ENCODE data around the gene PAAF1.
"Not testable (repeated sequence)": the region's sequence is repeated elsewhere in the genome, so short reads cannot be mapped to it uniquely, and the experiment has no call there.

Gene PAAF1

GRCh38 chr11:73878771-73879170 is 2.0 kb downstream of the PAAF1 start:
- peaks cover 0 to 13% (median 4%) of the 10 kb centered on the region in 5 donors for H3K36me3 ChIP-seq (ENCODE audit: control insufficient read depth in 5 of 5, insufficient read depth in 5 of 5, low read length in 5 of 5)
- H3K9ac ChIP-seq (ENCODE audit: low read length in 5 of 5) = peak overlapping the region in 1 of 5 donors; percentile 21
- H3K27ac ChIP-seq (ENCODE audit: low read depth, low read length) = no peak overlapping the region
- H3K4me1 ChIP-seq (ENCODE audit: control insufficient read depth in 5 of 5, insufficient read depth in 5 of 5, low read length in 5 of 5) = peaks cover 4 to 25% (median 19%) of the 10 kb centered on the region in 5 donors
- H3K9me3 ChIP-seq (ENCODE audit: control insufficient read depth in 5 of 5, low read length in 5 of 5) = no peaks in the 10 kb centered on the region
- no peaks in the 10 kb centered on the region for H3K27me3 ChIP-seq (ENCODE audit: control insufficient read depth in 5 of 5, insufficient read depth in 4 of 5, low read length in 5 of 5)
- no peak overlapping the region for H3K4me3 ChIP-seq (ENCODE audit: low read depth in 1 of 5, low read length in 5 of 5)

GRCh38 chr11:73880449-73880848 is 3.6 kb downstream of the PAAF1 start:
- H3K27ac ChIP-seq (ENCODE audit: low read depth, low read length) = not testable (repeated sequence)

GRCh38 chr11:73883856-73884255 is 7.1 kb downstream of the PAAF1 start:
- Histone ChIP-seq H3K9me3 (ENCODE audit: control insufficient read depth in 5 of 5, low read length in 5 of 5) (no peaks in the 10 kb centered on the region), H3K27me3 (ENCODE audit: control insufficient read depth in 5 of 5, insufficient read depth in 4 of 5, low read length in 5 of 5) (no peaks in the 10 kb centered on the region), H3K4me3 (ENCODE audit: low read depth in 1 of 5, low read length in 5 of 5) (no peak overlapping the region), H3K9ac (ENCODE audit: low read length in 5 of 5) (no peak overlapping the region), H3K27ac (ENCODE audit: low read depth, low read length) (no peak overlapping the region), H3K36me3 (ENCODE audit: control insufficient read depth in 5 of 5, insufficient read depth in 5 of 5, low read length in 5 of 5) (peaks cover under 1 to 15% (median 9%) of the 10 kb centered on the region in 5 donors), H3K4me1 (ENCODE audit: control insufficient read depth in 5 of 5, insufficient read depth in 5 of 5, low read length in 5 of 5) (no peaks in the 10 kb centered on the region)

More at GRCh38 chr11:73880449-73880848, 3.6 kb downstream of the PAAF1 start:
- Histone ChIP-seq H3K4me1 (ENCODE audit: control insufficient read depth in 5 of 5, insufficient read depth in 5 of 5, low read length in 5 of 5) (peaks cover 4 to 19% (median 15%) of the 10 kb centered on the region in 5 donors), H3K36me3 (ENCODE audit: control insufficient read depth in 5 of 5, insufficient read depth in 5 of 5, low read length in 5 of 5) (peaks cover 0 to 11% (median 0%) of the 10 kb centered on the region in 5 donors)
- H3K27me3 ChIP-seq (ENCODE audit: control insufficient read depth in 5 of 5, insufficient read depth in 4 of 5, low read length in 5 of 5); H3K9ac ChIP-seq (ENCODE audit: low read length in 5 of 5); H3K4me3 ChIP-seq (ENCODE audit: low read depth in 1 of 5, low read length in 5 of 5); H3K9me3 ChIP-seq (ENCODE audit: control insufficient read depth in 5 of 5, low read length in 5 of 5): not testable (repeated sequence)

DNA sequence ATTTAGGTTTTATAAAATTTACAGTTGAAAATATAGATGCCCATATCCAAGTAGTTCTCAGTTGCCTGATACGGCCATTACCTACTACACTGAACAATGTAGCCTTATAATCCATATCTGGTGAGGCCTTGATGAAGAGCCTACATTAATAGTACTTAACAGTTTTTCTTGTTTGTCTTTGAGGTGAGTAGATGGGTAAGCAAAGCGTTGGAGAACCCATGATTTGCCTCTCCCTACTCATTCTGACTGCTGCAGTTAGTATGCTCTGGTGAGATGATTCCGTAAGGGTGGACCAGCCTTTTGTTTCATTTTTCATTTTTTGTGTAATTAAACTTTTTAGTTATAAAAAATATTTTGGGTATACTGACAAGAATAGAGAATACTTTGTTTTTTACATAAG is 11.4 kb downstream of the PAAF1 start:
- H3K4me1 ChIP-seq (ENCODE audit: control insufficient read depth in 5 of 5, insufficient read depth in 5 of 5, low read length in 5 of 5) = no peaks in the 10 kb centered on the region

GRCh38 chr11:73889019-73889418 is 12.2 kb downstream of the PAAF1 start:
- Histone ChIP-seq H3K4me3 (ENCODE audit: low read depth in 1 of 5, low read length in 5 of 5) (no peak overlapping the region), H3K4me1 (ENCODE audit: control insufficient read depth in 5 of 5, insufficient read depth in 5 of 5, low read length in 5 of 5) (no peaks in the 10 kb centered on the region), H3K9me3 (ENCODE audit: control insufficient read depth in 5 of 5, low read length in 5 of 5) (no peaks in the 10 kb centered on the region), H3K27ac (ENCODE audit: low read depth, low read length) (no peak overlapping the region), H3K27me3 (ENCODE audit: control insufficient read depth in 5 of 5, insufficient read depth in 4 of 5, low read length in 5 of 5) (no peaks in the 10 kb centered on the region), H3K36me3 (ENCODE audit: control insufficient read depth in 5 of 5, insufficient read depth in 5 of 5, low read length in 5 of 5) (peaks cover 18 to 39% (median 33%) of the 10 kb centered on the region in 5 donors), H3K9ac (ENCODE audit: low read length in 5 of 5) (no peak overlapping the region)

More for the DNA sequence above, 11.4 kb downstream of the PAAF1 start:
- H3K36me3 ChIP-seq (ENCODE audit: control insufficient read depth in 5 of 5, insufficient read depth in 5 of 5, low read length in 5 of 5) = peaks cover 16 to 40% (median 33%) of the 10 kb centered on the region in 5 donors
- no peaks in the 10 kb centered on the region for H3K9me3 ChIP-seq (ENCODE audit: control insufficient read depth in 5 of 5, low read length in 5 of 5)
- no peaks in the 10 kb centered on the region for H3K27me3 ChIP-seq (ENCODE audit: control insufficient read depth in 5 of 5, insufficient read depth in 4 of 5, low read length in 5 of 5)
- H3K4me3 ChIP-seq (ENCODE audit: low read depth in 1 of 5, low read length in 5 of 5) = no peak overlapping the region
- H3K9ac ChIP-seq (ENCODE audit: low read length in 5 of 5) = peak overlapping the region in 1 of 5 donors; percentile 20
- H3K27ac ChIP-seq (ENCODE audit: low read depth, low read length) = no peak overlapping the region

- no peaks in the 10 kb centered on the region for H3K27me3 ChIP-seq (ENCODE audit: control insufficient read depth in 5 of 5, insufficient read depth in 4 of 5, low read length in 5 of 5)
- H3K4me1 ChIP-seq (ENCODE audit: control insufficient read depth in 5 of 5, insufficient read depth in 5 of 5, low read length in 5 of 5) = no peaks in the 10 kb centered on the region
- H3K36me3 ChIP-seq (ENCODE audit: control insufficient read depth in 5 of 5, insufficient read depth in 5 of 5, low read length in 5 of 5) = peaks cover 19 to 39% (median 33%) of the 10 kb centered on the region in 5 donors
- no peaks in the 10 kb centered on the region for H3K9me3 ChIP-seq (ENCODE audit: control insufficient read depth in 5 of 5, low read length in 5 of 5)
- no peak overlapping the region for H3K4me3 ChIP-seq (ENCODE audit: low read depth in 1 of 5, low read length in 5 of 5)
- no peak overlapping the region for H3K9ac ChIP-seq (ENCODE audit: low read length in 5 of 5)
- no peak overlapping the region for H3K27ac ChIP-seq (ENCODE audit: low read depth, low read length)
Measured at GRCh38 chr11:73889536-73889935, 12.7 kb downstream of the PAAF1 start.

DNA sequence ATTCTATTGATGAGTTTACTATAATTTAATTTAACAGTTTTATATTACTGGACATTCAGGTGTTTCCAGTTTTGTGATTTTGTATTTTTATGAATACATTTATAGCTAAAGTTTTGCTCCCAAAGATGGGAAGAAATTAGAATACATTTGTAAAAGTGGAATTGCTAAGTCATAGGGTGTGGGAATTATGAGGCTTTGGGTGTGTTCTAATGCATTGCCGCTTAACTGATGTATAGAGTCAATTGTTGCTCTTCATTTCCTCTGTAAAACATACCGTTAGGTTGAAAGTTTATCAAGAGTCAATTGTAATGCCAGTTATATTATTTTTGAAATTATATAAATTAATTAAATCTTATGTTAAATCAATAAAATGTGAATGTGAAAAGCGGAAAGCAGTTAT is 16.2 kb downstream of the PAAF1 start:
- Histone ChIP-seq H3K4me3 (ENCODE audit: low read depth in 1 of 5, low read length in 5 of 5) (no peak overlapping the region), H3K36me3 (ENCODE audit: control insufficient read depth in 5 of 5, insufficient read depth in 5 of 5, low read length in 5 of 5) (peaks cover 23 to 38% (median 31%) of the 10 kb centered on the region in 5 donors), H3K27me3 (ENCODE audit: control insufficient read depth in 5 of 5, insufficient read depth in 4 of 5, low read length in 5 of 5) (no peaks in the 10 kb centered on the region), H3K9ac (ENCODE audit: low read length in 5 of 5) (no peak overlapping the region), H3K4me1 (ENCODE audit: control insufficient read depth in 5 of 5, insufficient read depth in 5 of 5, low read length in 5 of 5) (no peaks in the 10 kb centered on the region), H3K27ac (ENCODE audit: low read depth, low read length) (no peak overlapping the region), H3K9me3 (ENCODE audit: control insufficient read depth in 5 of 5, low read length in 5 of 5) (no peaks in the 10 kb centered on the region)

GRCh38 chr11:73894725-73895335 is 18.0 kb downstream of the PAAF1 start:
- H3K27ac ChIP-seq (ENCODE audit: low read depth, low read length) = no peak overlapping the region
- H3K4me1 ChIP-seq (ENCODE audit: control insufficient read depth in 5 of 5, insufficient read depth in 5 of 5, low read length in 5 of 5) = no peaks in the 10 kb centered on the region
- no peak overlapping the region for H3K4me3 ChIP-seq (ENCODE audit: low read depth in 1 of 5, low read length in 5 of 5)
- H3K36me3 ChIP-seq (ENCODE audit: control insufficient read depth in 5 of 5, insufficient read depth in 5 of 5, low read length in 5 of 5) = peaks cover 20 to 34% (median 26%) of the 10 kb centered on the region in 5 donors
- no peaks in the 10 kb centered on the region for H3K9me3 ChIP-seq (ENCODE audit: control insufficient read depth in 5 of 5, low read length in 5 of 5)
- no peaks in the 10 kb centered on the region for H3K27me3 ChIP-seq (ENCODE audit: control insufficient read depth in 5 of 5, insufficient read depth in 4 of 5, low read length in 5 of 5)
- H3K9ac ChIP-seq (ENCODE audit: low read length in 5 of 5) = no peak overlapping the region

DNA sequence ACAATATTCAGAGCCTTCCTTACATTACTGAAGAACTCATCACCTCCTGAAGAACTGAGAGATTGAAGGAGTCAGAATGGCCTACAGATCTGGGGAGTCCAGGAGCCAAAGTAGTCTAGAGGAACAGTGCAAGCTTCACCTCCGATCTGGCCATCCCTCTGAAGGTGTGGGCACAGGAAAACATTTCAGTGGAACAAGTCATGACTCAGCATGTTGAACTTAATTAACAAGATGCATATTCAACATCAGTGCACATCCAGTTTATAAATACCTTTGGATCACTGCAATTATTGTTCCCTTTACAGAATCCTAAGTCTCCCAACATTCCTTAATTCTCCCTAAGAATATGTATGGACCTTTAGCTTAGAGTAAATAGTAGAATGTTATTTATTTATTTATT is 25.5 kb downstream of the PAAF1 start:
- Histone ChIP-seq H3K9me3 (ENCODE audit: control insufficient read depth in 5 of 5, low read length in 5 of 5) (no peaks in the 10 kb centered on the region), H3K4me1 (ENCODE audit: control insufficient read depth in 5 of 5, insufficient read depth in 5 of 5, low read length in 5 of 5) (no peaks in the 10 kb centered on the region), H3K36me3 (ENCODE audit: control insufficient read depth in 5 of 5, insufficient read depth in 5 of 5, low read length in 5 of 5) (peaks cover 20 to 37% (median 26%) of the 10 kb centered on the region in 5 donors), H3K4me3 (ENCODE audit: low read depth in 1 of 5, low read length in 5 of 5) (no peak overlapping the region), H3K27me3 (ENCODE audit: control insufficient read depth in 5 of 5, insufficient read depth in 4 of 5, low read length in 5 of 5) (no peaks in the 10 kb centered on the region), H3K9ac (ENCODE audit: low read length in 5 of 5) (no peak overlapping the region), H3K27ac (ENCODE audit: low read depth, low read length) (no peak overlapping the region)

- Histone ChIP-seq H3K27ac (ENCODE audit: low read depth, low read length) (no peak overlapping the region), H3K4me3 (ENCODE audit: low read depth in 1 of 5, low read length in 5 of 5) (no peak overlapping the region), H3K36me3 (ENCODE audit: control insufficient read depth in 5 of 5, insufficient read depth in 5 of 5, low read length in 5 of 5) (peaks cover 23 to 47% (median 38%) of the 10 kb centered on the region in 5 donors), H3K4me1 (ENCODE audit: control insufficient read depth in 5 of 5, insufficient read depth in 5 of 5, low read length in 5 of 5) (no peaks in the 10 kb centered on the region), H3K27me3 (ENCODE audit: control insufficient read depth in 5 of 5, insufficient read depth in 4 of 5, low read length in 5 of 5) (no peaks in the 10 kb centered on the region), H3K9me3 (ENCODE audit: control insufficient read depth in 5 of 5, low read length in 5 of 5) (no peaks in the 10 kb centered on the region), H3K9ac (ENCODE audit: low read length in 5 of 5) (no peak overlapping the region)
Measured at GRCh38 chr11:73907191-73907590, 30.4 kb downstream of the PAAF1 start.
